DOHH2 (cell line): ENCODE data around the gene UGCG.

Experiments used
- H3F3A ChIP-seq: fragments of 200-600 bp; sonication (generic), shearing (Covaris generic); 2 replicates; pipeline ENCODE4 v1.6.0; 2016; ENCODE audit warnings: antibody characterized with exemption, mild to moderate bottlenecking; ENCODE audit not compliant: control insufficient read depth, insufficient read depth
- H3K27ac ChIP-seq: fragments of 200-600 bp; sonication (generic); 2 replicates; pipeline ENCODE4 v1.5.1; 2014; ENCODE audit warnings: low read depth, mild to moderate bottlenecking, low read length, moderate library complexity
- H3K27me3 ChIP-seq: fragments of 200-600 bp; sonication (generic); 2 replicates; pipeline ENCODE4 v1.6.1; 2014; ENCODE audit warnings: mild to moderate bottlenecking, low read length, mixed read lengths; ENCODE audit not compliant: control insufficient read depth
- H3K36me3 ChIP-seq: fragments of 200-600 bp; sonication (generic); 2 replicates; pipeline ENCODE4 v1.6.1; 2014; ENCODE audit warnings: mild to moderate bottlenecking, low read length, moderate library complexity, mixed read lengths; ENCODE audit not compliant: control insufficient read depth
- H3K4me1 ChIP-seq: fragments of 200-600 bp; sonication (generic); 2 replicates; pipeline ENCODE4 v1.6.1; 2014; ENCODE audit warnings: mild to moderate bottlenecking, low read length, mixed read lengths; ENCODE audit not compliant: control insufficient read depth
- H3K4me2 ChIP-seq: fragments of 200-600 bp; sonication (generic); 2 replicates; pipeline ENCODE4 v1.6.0; 2014; ENCODE audit warnings: mild to moderate bottlenecking, low read length, moderate library complexity
- H3K4me3 ChIP-seq: fragments of 200-600 bp; sonication (generic); 2 replicates; pipeline ENCODE4 v1.5.1; 2014; ENCODE audit warnings: mild to moderate bottlenecking, low read length, mixed read lengths
- H3K79me2 ChIP-seq: fragments of 200-600 bp; sonication (generic); 2 replicates; pipeline ENCODE4 v1.6.1; 2014; ENCODE audit warnings: mild to moderate bottlenecking, low read length, mixed read lengths; ENCODE audit not compliant: control insufficient read depth
- H3K9me2 ChIP-seq: fragments of 200-600 bp; sonication (generic); replicated peaks from 2 replicates; pipeline ENCODE4 v1.6.1; 2014; ENCODE audit warnings: mild to moderate bottlenecking, low read length, mixed read lengths; ENCODE audit not compliant: control insufficient read depth
- H3K9me3 ChIP-seq: fragments of 200-600 bp; sonication (generic); 2 replicates; pipeline ENCODE4 v1.6.1; 2014; ENCODE audit warnings: antibody characterized with exemption, low read length, mixed read lengths; ENCODE audit not compliant: control insufficient read depth, insufficient read depth
- H4K20me1 ChIP-seq: fragments of 200-600 bp; sonication (generic); 2 replicates; pipeline ENCODE4 v1.6.0; 2014; ENCODE audit warnings: low read depth, mild to moderate bottlenecking, antibody characterized with exemption, low read length, moderate library complexity; ENCODE audit not compliant: control insufficient read depth, insufficient read depth
- CTCF ChIP-seq: fragments of 200-600 bp; sonication (generic); IDR thresholded peaks from one replicate; pipeline ENCODE4 v1.5.1; 2014; ENCODE audit warnings: antibody characterized with exemption, mild to moderate bottlenecking, low read depth, low read length; ENCODE audit not compliant: poor library complexity, severe bottlenecking
- EZH2phosphoT487 ChIP-seq: fragments of 200-600 bp; sonication (generic); IDR thresholded peaks from 2 replicates; pipeline ENCODE4 v1.6.1; 2017; ENCODE audit warnings: borderline replicate concordance, mild to moderate bottlenecking, antibody characterized with exemption, low read length, moderate library complexity, mixed read lengths

Gene UGCG

GRCh38 chr9:111870774-111871498 is 25.7 kb upstream of the UGCG start:
- H3K27me3 ChIP-seq, result no peaks in the 10 kb centered on the region
- no peaks in the 10 kb centered on the region for H3K9me2 ChIP-seq
- TF ChIP-seq EZH2phosphoT487, result no peak
- no peaks in the 10 kb centered on the region for H3K36me3 ChIP-seq
- no peaks in the 10 kb centered on the region for H3K79me2 ChIP-seq
- H3K9me3 ChIP-seq, result no peaks in the 10 kb centered on the region
- H3K4me1 ChIP-seq, result peaks cover 10% of the 10 kb centered on the region
- H3K4me3 ChIP-seq, result no peak overlapping the region
- H3K27ac ChIP-seq, result no peak overlapping the region
- no peaks in the 10 kb centered on the region for H3F3A ChIP-seq
- H4K20me1 ChIP-seq, result no peaks in the 10 kb centered on the region
- H3K4me2 ChIP-seq, result no peak overlapping the region

- Histone ChIP-seq H3K36me3 (no peaks in the 10 kb centered on the region), H3K4me1 (peaks cover 10% of the 10 kb centered on the region), H3K9me3 (no peaks in the 10 kb centered on the region), H3K79me2 (no peaks in the 10 kb centered on the region), H3K27me3 (no peaks in the 10 kb centered on the region), H3K9me2 (no peaks in the 10 kb centered on the region), H4K20me1 (no peaks in the 10 kb centered on the region), H3F3A (no peaks in the 10 kb centered on the region), H3K4me3 (no peak overlapping the region), H3K27ac (no peak overlapping the region), H3K4me2 (no peak overlapping the region)
- no peak for TF ChIP-seq EZH2phosphoT487
- no peak for TF ChIP-seq CTCF
Observed at GRCh38 chr9:111871499-111871855, 25.1 kb upstream of the UGCG start.

- Histone ChIP-seq H4K20me1 (no peaks in the 10 kb centered on the region), H3K4me1 (no peaks in the 10 kb centered on the region), H3F3A (no peaks in the 10 kb centered on the region), H3K79me2 (no peaks in the 10 kb centered on the region), H3K27me3 (no peaks in the 10 kb centered on the region), H3K9me3 (no peaks in the 10 kb centered on the region), H3K4me2 (no peak overlapping the region), H3K36me3 (no peaks in the 10 kb centered on the region), H3K27ac (no peak overlapping the region), H3K4me3 (no peak overlapping the region), H3K9me2 (no peaks in the 10 kb centered on the region)
- no peak for TF ChIP-seq CTCF
- no peak for TF ChIP-seq EZH2phosphoT487
Observed at GRCh38 chr9:111872886-111873285, 23.7 kb upstream of the UGCG start.

GRCh38 chr9:111873901-111874300 is 22.7 kb upstream of the UGCG start:
- Histone ChIP-seq H3K79me2 (no peaks in the 10 kb centered on the region), H3K9me3 (no peaks in the 10 kb centered on the region), H3F3A (no peaks in the 10 kb centered on the region), H3K4me1 (no peaks in the 10 kb centered on the region), H4K20me1 (no peaks in the 10 kb centered on the region), H3K36me3 (no peaks in the 10 kb centered on the region), H3K27me3 (no peaks in the 10 kb centered on the region), H3K27ac (no peak overlapping the region), H3K4me3 (no peak overlapping the region), H3K4me2 (no peak overlapping the region), H3K9me2 (no peaks in the 10 kb centered on the region)
- TF ChIP-seq EZH2phosphoT487, result no peak
- TF ChIP-seq CTCF, result no peak
